Progenitor cell of endocrine pancreas (in vitro differentiated cells): Measurements from ENCODE around the gene NRIP1. TPM values are rescaled to one million over a fixed set of nuclear protein-coding genes. Genes with fewer than 3 reads are reported as not detected.
A peak's percentile ranks its signal among the peaks of the same experiment; 100 is the strongest.
"Not testable (repeated sequence)": the region's sequence is repeated elsewhere in the genome, so short reads cannot be mapped to it uniquely, and the experiment has no call there.

Experiments
- DNase-seq: peaks from one replicate; pipeline ENCODE4 v3.0.0; 2021; ENCODE audit warnings: low spot score; ENCODE audit not compliant: unreplicated experiment
- H3K27ac Mint-ChIP-seq: 2 replicates; pipeline ENCODE4 v1.8.0; 2021; ENCODE audit warnings: mild to moderate bottlenecking, moderate library complexity, mixed read lengths
- H3K27me3 Mint-ChIP-seq: 2 replicates; pipeline ENCODE4 v1.8.0; 2021; ENCODE audit warnings: mixed read lengths
- H3K36me3 Mint-ChIP-seq: 2 replicates; pipeline ENCODE4 v1.8.0; 2022; ENCODE audit warnings: mixed read lengths; ENCODE audit not compliant: insufficient read depth
- H3K4me1 Mint-ChIP-seq: 2 replicates; pipeline ENCODE4 v1.8.0; 2021; ENCODE audit warnings: low read depth, mixed read lengths
- H3K4me3 Mint-ChIP-seq: 2 replicates; pipeline ENCODE4 v1.8.0; 2021; ENCODE audit warnings: low read depth, mild to moderate bottlenecking, moderate library complexity, mixed read lengths
- H3K9me3 Mint-ChIP-seq: 2 replicates; pipeline ENCODE4 v1.8.0; 2021; ENCODE audit warnings: low read depth, mixed read lengths
- CTCF ChIP-seq: fragments of 200-600 bp; sonication (generic); IDR thresholded peaks from one replicate; pipeline ENCODE4 v1.5.0; 2021; ENCODE audit warnings: antibody characterized with exemption, mild to moderate bottlenecking; ENCODE audit not compliant: unreplicated experiment
- total RNA-seq: library from RNA; stranded (reverse); gene quantifications from 2 replicates; pipeline ENCODE4 v1.2.1, GENCODE V29; 2021

NRIP1 gene
- total RNA-seq, 1 donor from 2014 or later: 69.4 TPM

GRCh38 chr21:14943616-14944015 lies 121.2 kb downstream of the NRIP1 start:
- H3K4me1 Mint-ChIP-seq: peaks cover 36% of the 10 kb centered on the region
- no peaks in the 10 kb centered on the region for H3K27me3 Mint-ChIP-seq
- peak overlapping the region; percentile 87 for H3K27ac Mint-ChIP-seq
- peaks cover 10% of the 10 kb centered on the region for H3K9me3 Mint-ChIP-seq
- no peak for TF ChIP-seq CTCF
- peaks cover 5% of the 10 kb centered on the region for H3K36me3 Mint-ChIP-seq
- no peak for DNase-seq
- H3K4me3 Mint-ChIP-seq: no peak overlapping the region

- no peak for TF ChIP-seq CTCF
- peaks cover 7% of the 10 kb centered on the region for H3K36me3 Mint-ChIP-seq
- H3K4me1 Mint-ChIP-seq: peaks cover 36% of the 10 kb centered on the region
- no peak for DNase-seq
- peak overlapping the region; percentile 87 for H3K27ac Mint-ChIP-seq
- H3K27me3 Mint-ChIP-seq: no peaks in the 10 kb centered on the region
- no peak overlapping the region for H3K4me3 Mint-ChIP-seq
- H3K9me3 Mint-ChIP-seq: peaks cover 15% of the 10 kb centered on the region
These were observed 121.9 kb downstream of the NRIP1 start for GRCh38 chr21:14942801-14943490.

- not testable (repeated sequence) for H3K4me3 Mint-ChIP-seq, H3K4me1 Mint-ChIP-seq, DNase-seq, H3K27me3 Mint-ChIP-seq, H3K27ac Mint-ChIP-seq, H3K36me3 Mint-ChIP-seq, H3K9me3 Mint-ChIP-seq
These were observed 137.5 kb downstream of the NRIP1 start for GRCh38 chr21:14927324-14927723.

- H3K4me1 Mint-ChIP-seq: no peaks in the 10 kb centered on the region
- no peaks in the 10 kb centered on the region for H3K36me3 Mint-ChIP-seq
- H3K4me3 Mint-ChIP-seq: no peak overlapping the region
- H3K9me3 Mint-ChIP-seq: peaks cover 4% of the 10 kb centered on the region
- no peak for DNase-seq
- H3K27ac Mint-ChIP-seq: no peak overlapping the region
- TF ChIP-seq CTCF: no peak
- H3K27me3 Mint-ChIP-seq: no peaks in the 10 kb centered on the region
These were observed 138.6 kb downstream of the NRIP1 start for GRCh38 chr21:14926186-14926585.

GRCh38 chr21:14923468-14923867 lies 141.3 kb downstream of the NRIP1 start:
- no peaks in the 10 kb centered on the region for H3K27me3 Mint-ChIP-seq
- DNase-seq: no peak
- peaks cover 4% of the 10 kb centered on the region for H3K9me3 Mint-ChIP-seq
- no peaks in the 10 kb centered on the region for H3K36me3 Mint-ChIP-seq
- no peaks in the 10 kb centered on the region for H3K4me1 Mint-ChIP-seq
- no peak overlapping the region for H3K4me3 Mint-ChIP-seq
- no peak for TF ChIP-seq CTCF
- no peak overlapping the region for H3K27ac Mint-ChIP-seq

GRCh38 chr21:14922980-14923379 lies 141.8 kb downstream of the NRIP1 start:
- no peak overlapping the region for H3K27ac Mint-ChIP-seq
- no peaks in the 10 kb centered on the region for H3K4me1 Mint-ChIP-seq
- no peak overlapping the region for H3K4me3 Mint-ChIP-seq

More at GRCh38 chr21:14922980-14923379, 141.8 kb downstream of the NRIP1 start:
- H3K27me3 Mint-ChIP-seq: no peaks in the 10 kb centered on the region
- peaks cover 4% of the 10 kb centered on the region for H3K9me3 Mint-ChIP-seq
- H3K36me3 Mint-ChIP-seq: no peaks in the 10 kb centered on the region
- no peak for TF ChIP-seq CTCF
- no peak for DNase-seq
